A673 (cell line): ENCODE data around the gene RIC8A. TPM values are rescaled to one million over a fixed set of nuclear protein-coding genes. Genes with fewer than 3 reads are reported as not detected.

Experiments used
- BruUV-seq: library from RNA; stranded (reverse); fragments of 400-500 nt; replicated peaks from 2 replicates; lab custom pipeline; 2021; lab: Mats Ljungman, UMichigan
- CTCF ChIA-PET: fragments of 300-600 bp; sonication (Branson Sonifier 250); formaldehyde crosslinking; loops from one replicate; lab custom pipeline; 2022; ENCODE audit warnings: antibody characterized with exemption; lab: Charles Lee
- POLR2A ChIA-PET: fragments of 300-600 bp; sonication (Branson Sonifier 250); formaldehyde crosslinking; loops from one replicate; lab custom pipeline; 2022; ENCODE audit warnings: antibody characterized with exemption; ENCODE audit not compliant: low non-redundant PET; lab: Charles Lee
- DNase-seq: peaks from one replicate; pipeline ENCODE4 v3.0.0-alpha.2; 2015; ENCODE audit warnings: low spot score
- H3K27ac ChIP-seq: fragments of 200-600 bp; sonication (generic); 2 replicates; pipeline ENCODE4 v1.5.1; 2016; ENCODE audit warnings: mixed run types, low read depth, mild to moderate bottlenecking, mixed read lengths, antibody characterized with exemption, low read length; ENCODE audit not compliant: poor library complexity, severe bottlenecking
- H3K27me3 ChIP-seq: fragments of 200-600 bp; sonication (generic); replicated peaks from 2 replicates; pipeline ENCODE4 v1.6.1; 2017; ENCODE audit warnings: mixed run types, low read depth, mild to moderate bottlenecking, mixed read lengths, antibody characterized with exemption, low read length; ENCODE audit not compliant: insufficient read depth, poor library complexity
- H3K36me3 ChIP-seq: fragments of 200-600 bp; sonication (generic); 2 replicates; pipeline ENCODE4 v1.6.1; 2016; ENCODE audit warnings: mixed run types, mild to moderate bottlenecking, mixed read lengths, antibody characterized with exemption, low read length; ENCODE audit not compliant: insufficient read depth, poor library complexity, severe bottlenecking
- H3K4me1 ChIP-seq: fragments of 200-600 bp; sonication (generic); 2 replicates; pipeline ENCODE4 v1.6.1; 2017; ENCODE audit warnings: mixed run types, mild to moderate bottlenecking, mixed read lengths, antibody characterized with exemption, low read length; ENCODE audit not compliant: insufficient read depth, poor library complexity, severe bottlenecking
- H3K4me3 ChIP-seq: fragments of 200-600 bp; sonication (generic); 2 replicates; pipeline ENCODE4 v1.5.1; 2016; ENCODE audit warnings: low read depth, mixed run types, mild to moderate bottlenecking, mixed read lengths, low read length; ENCODE audit not compliant: poor library complexity, severe bottlenecking
- H3K9me3 ChIP-seq: fragments of 200-600 bp; sonication (generic); 2 replicates; pipeline ENCODE4 v1.6.1; 2016; ENCODE audit warnings: mixed run types, low read depth, mild to moderate bottlenecking, mixed read lengths, antibody characterized with exemption, low read length; ENCODE audit not compliant: poor library complexity, severe bottlenecking
- EZH2 ChIP-seq: fragments of 200-600 bp; sonication (generic); IDR thresholded peaks from 2 replicates; pipeline ENCODE4 v1.6.1; 2017; ENCODE audit warnings: borderline replicate concordance, low read depth, mild to moderate bottlenecking, mixed read lengths, antibody characterized with exemption, low read length; ENCODE audit not compliant: poor library complexity, severe bottlenecking
- intact Hi-C: fragments of 100-400 bp; cut with micrococcal nuclease; formaldehyde crosslinking; loops from one replicate; pipeline ENCODE4 v1.10.0; 2022; ENCODE audit not compliant: unreplicated experiment
- total RNA-seq: library from RNA; stranded (reverse); gene quantifications from 2 replicates; pipeline ENCODE4 v1.2.3, GENCODE V29; 2021
- TF ChIP-seq, protein P1 (sequence below): fragments of 300-800, 200-600 bp; sonication (generic); conservative IDR thresholded peaks from 2 replicates; pipeline ENCODE4 v1.5.1; 2017; ENCODE audit warnings: low read depth, mild to moderate bottlenecking, antibody characterized with exemption, low read length, moderate library complexity, mixed read lengths

RIC8A gene
- total RNA-seq, 1 experiment from 2014 or later, result 88.2 TPM

DNA sequence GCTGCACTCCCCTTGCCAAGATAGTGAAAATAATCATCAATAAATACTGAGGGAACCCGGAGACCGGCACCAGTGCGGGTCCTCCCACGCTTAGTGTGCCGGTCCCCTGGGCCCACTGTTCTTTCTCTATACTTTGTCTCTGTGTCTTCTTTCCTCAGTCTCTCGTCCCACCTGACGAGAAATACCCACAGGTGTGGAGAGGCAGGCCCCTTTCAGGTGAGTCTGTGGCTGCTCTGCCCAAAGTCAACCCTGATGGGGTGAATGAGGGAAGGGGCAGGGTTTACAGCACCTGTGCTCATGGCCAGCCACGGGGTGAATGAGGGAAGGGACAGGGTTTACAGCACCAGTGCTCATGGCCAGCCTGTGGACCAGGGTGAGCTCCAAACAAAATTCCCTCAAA, 5.0 kb upstream of the RIC8A start:
- Histone ChIP-seq H3K27me3 (no peaks in the 10 kb centered on the region), H3K4me1 (no peaks in the 10 kb centered on the region), H3K36me3 (peaks cover 4% of the 10 kb centered on the region), H3K9me3 (no peaks in the 10 kb centered on the region), H3K27ac (no peak overlapping the region), H3K4me3 (no peak overlapping the region)
- intact Hi-C loops, result loop anchor here (10.0 kb wide), 1 partner anchor 242 kb away; the partner anchor contains the start of gene ANO9
- POLR2A ChIA-PET, result no interaction called here
- no TSS peak for BruUV-seq
- DNase-seq, result no peak
- CTCF ChIA-PET, result no interaction called here
- TF ChIP-seq EZH2, result no peak
- TF ChIP-seq, protein P1, sequence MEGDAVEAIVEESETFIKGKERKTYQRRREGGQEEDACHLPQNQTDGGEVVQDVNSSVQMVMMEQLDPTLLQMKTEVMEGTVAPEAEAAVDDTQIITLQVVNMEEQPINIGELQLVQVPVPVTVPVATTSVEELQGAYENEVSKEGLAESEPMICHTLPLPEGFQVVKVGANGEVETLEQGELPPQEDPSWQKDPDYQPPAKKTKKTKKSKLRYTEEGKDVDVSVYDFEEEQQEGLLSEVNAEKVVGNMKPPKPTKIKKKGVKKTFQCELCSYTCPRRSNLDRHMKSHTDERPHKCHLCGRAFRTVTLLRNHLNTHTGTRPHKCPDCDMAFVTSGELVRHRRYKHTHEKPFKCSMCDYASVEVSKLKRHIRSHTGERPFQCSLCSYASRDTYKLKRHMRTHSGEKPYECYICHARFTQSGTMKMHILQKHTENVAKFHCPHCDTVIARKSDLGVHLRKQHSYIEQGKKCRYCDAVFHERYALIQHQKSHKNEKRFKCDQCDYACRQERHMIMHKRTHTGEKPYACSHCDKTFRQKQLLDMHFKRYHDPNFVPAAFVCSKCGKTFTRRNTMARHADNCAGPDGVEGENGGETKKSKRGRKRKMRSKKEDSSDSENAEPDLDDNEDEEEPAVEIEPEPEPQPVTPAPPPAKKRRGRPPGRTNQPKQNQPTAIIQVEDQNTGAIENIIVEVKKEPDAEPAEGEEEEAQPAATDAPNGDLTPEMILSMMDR, result no peak

DNA sequence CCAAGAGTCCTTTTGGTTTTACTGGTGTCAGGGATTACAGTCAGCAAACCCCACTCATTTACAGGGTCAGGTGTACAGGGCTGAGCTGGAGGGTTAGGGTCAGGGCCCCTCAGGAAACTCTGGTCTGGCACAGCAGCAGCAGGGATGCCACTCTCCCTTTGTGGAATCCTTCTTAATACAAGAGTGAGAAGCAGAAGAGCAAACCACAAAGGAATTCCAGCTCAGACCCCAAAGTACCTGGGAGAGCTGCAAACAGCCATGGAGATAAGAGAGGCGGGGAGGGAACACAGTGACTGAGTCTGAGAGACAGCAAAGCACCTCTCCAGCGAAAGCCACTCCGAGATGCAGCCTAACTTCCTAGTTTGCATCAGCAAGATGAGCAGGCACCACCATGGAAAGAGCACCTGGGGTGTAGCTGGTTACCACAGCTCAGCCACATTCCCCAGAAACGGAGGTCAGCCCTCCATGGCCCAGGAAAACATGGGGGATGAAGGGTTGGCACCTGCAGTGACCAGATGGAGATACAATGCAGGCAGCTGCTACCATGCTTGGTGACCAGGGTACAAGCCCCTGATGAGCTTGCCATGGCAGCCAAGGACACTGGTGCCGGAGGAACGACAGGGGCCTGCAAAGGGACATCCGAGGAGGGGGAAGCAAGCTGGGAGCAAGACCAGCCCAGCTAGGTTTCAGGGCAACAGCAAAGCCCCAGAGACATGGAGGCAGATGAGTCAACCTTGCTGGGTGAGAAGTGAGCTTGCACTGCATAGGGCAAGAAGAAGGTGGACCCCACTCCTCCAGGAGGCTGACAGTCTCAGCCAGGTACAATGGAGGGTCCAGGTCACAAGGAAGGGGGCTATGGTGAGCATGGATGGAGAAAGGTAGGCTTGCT, 4.2 kb upstream of the RIC8A start:
- Histone ChIP-seq H3K4me3 (no peak overlapping the region), H3K4me1 (no peaks in the 10 kb centered on the region), H3K36me3 (peaks cover 4% of the 10 kb centered on the region), H3K27me3 (no peaks in the 10 kb centered on the region), H3K9me3 (no peaks in the 10 kb centered on the region), H3K27ac (no peak overlapping the region)
- CTCF ChIA-PET, result no interaction called here
- POLR2A ChIA-PET, result no interaction called here
- TF ChIP-seq, protein P1, result no peak
- no peak for TF ChIP-seq EZH2
- no peak for DNase-seq
- intact Hi-C loops, result loop anchor here (10.0 kb wide), 1 partner anchor 242 kb away; the partner anchor contains the start of gene ANO9
- BruUV-seq, result no TSS peak

DNA sequence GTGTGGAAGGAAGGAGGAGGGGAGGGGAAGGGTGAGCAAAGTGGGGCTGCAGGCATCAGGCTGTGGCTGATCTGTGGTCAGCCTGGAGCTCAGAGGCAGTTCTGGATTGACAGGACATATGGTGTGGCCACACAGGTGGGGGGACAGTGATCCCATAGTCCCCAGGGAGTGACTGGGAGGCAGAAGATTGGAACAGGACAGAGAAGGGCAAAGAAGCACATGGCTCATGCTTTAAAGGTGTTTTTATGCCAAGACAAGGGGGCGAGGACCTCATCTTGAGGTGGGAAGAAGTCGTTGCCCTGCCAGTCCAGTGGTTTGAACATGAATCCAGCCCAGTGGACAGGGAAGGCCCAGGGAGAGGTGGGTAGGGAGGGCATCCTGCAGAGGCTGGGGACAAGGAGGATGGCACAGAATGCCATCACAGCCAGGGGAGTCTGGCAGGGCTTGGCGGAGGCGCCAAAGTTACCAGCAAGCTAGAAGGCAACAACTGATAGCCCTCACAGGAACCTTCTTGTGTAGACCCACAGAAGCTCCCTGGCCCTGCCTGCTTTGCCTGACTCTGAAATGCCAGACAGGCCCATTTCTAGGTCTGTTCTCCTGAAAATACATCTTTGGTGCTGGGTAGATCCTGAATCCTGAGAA, 3.4 kb upstream of the RIC8A start:
- H3K27me3 ChIP-seq, result no peaks in the 10 kb centered on the region
- no peak overlapping the region for H3K4me3 ChIP-seq
- POLR2A ChIA-PET, result no interaction called here
- CTCF ChIA-PET, result no interaction called here
- peaks cover under 1% of the 10 kb centered on the region for H3K4me1 ChIP-seq
- no peak for TF ChIP-seq EZH2
- TF ChIP-seq, protein P1, result no peak
- no TSS peak for BruUV-seq
- DNase-seq, result no peak
- peaks cover 4% of the 10 kb centered on the region for H3K36me3 ChIP-seq
- no peaks in the 10 kb centered on the region for H3K9me3 ChIP-seq
- intact Hi-C loops, result loop anchor here (10.0 kb wide), 1 partner anchor 241 kb away; the partner anchor contains the start of gene ANO9
- no peak overlapping the region for H3K27ac ChIP-seq
